GM12878 (cell line): ENCODE data around the gene TNFAIP3. TPM values are rescaled to one million over a fixed set of nuclear protein-coding genes. Genes with fewer than 3 reads are reported as not detected.

ENCODE experiments used
- ATAC-seq: fragments of 200-7000 bp; cut with Tn5 transposase; 3 replicates; pipeline ENCODE4 v1.9.1; 2020; ENCODE audit warnings: mild to moderate bottlenecking, moderate library complexity
- BruUV-seq: library from RNA; stranded (reverse); fragments of 400-500 nt; replicated peaks from 2 replicates; lab custom pipeline; 2021; lab: Mats Ljungman, UMichigan
- CTCF ChIA-PET: fragments of 300-600 bp; sonication (Branson Sonifier 250); formaldehyde crosslinking; extraction: SDS; loops from one replicate; lab custom pipeline; 2021; ENCODE audit warnings: inconsistent platforms; lab: Yijun Ruan, JAX
- POLR2A ChIA-PET: fragments of 350-600 bp; formaldehyde crosslinking; extraction: SDS; loops from one replicate; lab custom pipeline; 2021; ENCODE audit warnings: inconsistent platforms; lab: Charles Lee
- RAD21 ChIA-PET: fragments of 300-600 bp; sonication (Branson Sonifier 250); formaldehyde crosslinking; loops from one replicate; lab custom pipeline; 2023; ENCODE audit warnings: antibody characterized with exemption; ENCODE audit not compliant: unreplicated experiment; lab: Charles Lee
- SMC1A ChIA-PET: fragments of 300-600 bp; sonication (Branson Sonifier 250); formaldehyde crosslinking; loops from one replicate; lab custom pipeline; 2023; ENCODE audit not compliant: unreplicated experiment, uncharacterized antibody; lab: Charles Lee
- DNase-seq: peaks from one replicate; pipeline ENCODE4 v3.0.0-alpha.2; 2011; ENCODE audit warnings: low read depth, low spot score
- FAIRE-seq: peaks from 3 replicates; lab custom pipeline; 2011; peaks lifted over from hg19 to GRCh38; lab: Jason Lieb, UNC
- H2AFZ ChIP-seq: 2 replicates; pipeline ENCODE4 v1.6.0; 2011; ENCODE audit warnings: low read depth, low read length, control low read depth; ENCODE audit not compliant: control insufficient read depth
- H3K27ac ChIP-seq: 2 replicates; pipeline ENCODE4 v1.5.1; 2011; ENCODE audit warnings: control low read depth; ENCODE audit not compliant: control insufficient read depth, insufficient read depth
- H3K27me3 ChIP-seq, 2 experiments: replicated peaks in 1 of 2; 2 replicates each; pipeline versions ENCODE4 v1.6.0 to v1.6.1; 2011; ENCODE audit warnings: low read length in 1 of 2; ENCODE audit not compliant: control insufficient read depth in 2 of 2, insufficient read depth in 2 of 2
- H3K36me3 ChIP-seq, 2 experiments: 2 replicates each; pipeline ENCODE4 v1.5.1; 2011; ENCODE audit warnings: low read length in 1 of 2; ENCODE audit not compliant: control insufficient read depth in 2 of 2, insufficient read depth in 2 of 2
- H3K4me1 ChIP-seq: 2 replicates; pipeline ENCODE4 v1.6.1; 2011; ENCODE audit warnings: mild to moderate bottlenecking, low read length, moderate library complexity, mixed read lengths; ENCODE audit not compliant: control insufficient read depth, insufficient read depth
- H3K4me2 ChIP-seq: 2 replicates; pipeline ENCODE4 v1.6.0; 2011; ENCODE audit warnings: control low read depth; ENCODE audit not compliant: control insufficient read depth, insufficient read depth
- H3K4me3 ChIP-seq: fragments of 200-600 bp; sonication (generic); 2 replicates; pipeline ENCODE4 v1.5.1; 2016
- H3K79me2 ChIP-seq: 2 replicates; pipeline ENCODE4 v1.6.0; 2011; ENCODE audit warnings: low read length; ENCODE audit not compliant: control insufficient read depth, insufficient read depth
- H3K9ac ChIP-seq: 2 replicates; pipeline ENCODE4 v1.8.0; 2011; ENCODE audit warnings: low read length, control low read depth, mixed read lengths; ENCODE audit not compliant: control insufficient read depth, insufficient read depth
- H3K9me3 ChIP-seq: replicated peaks from 3 replicates; pipeline ENCODE4 v1.5.1; 2011; ENCODE audit warnings: mild to moderate bottlenecking, low read length; ENCODE audit not compliant: control insufficient read depth, insufficient read depth
- H4K20me1 ChIP-seq: 2 replicates; pipeline ENCODE4 v1.6.0; 2011; ENCODE audit not compliant: control insufficient read depth, insufficient read depth
- CBX5 ChIP-seq: sonication (generic); IDR thresholded peaks from 2 replicates; pipeline ENCODE4 v1.6.1; 2016; ENCODE audit warnings: low read depth, moderate library complexity, mild to moderate bottlenecking, inconsistent platforms
- HDGF ChIP-seq: fragments of 450-650 bp; IDR thresholded peaks from 2 replicates; pipeline ENCODE4 v1.6.1; 2016; ENCODE audit warnings: antibody characterized with exemption
- MTA2 ChIP-seq: fragments of 450-650 bp; IDR thresholded peaks from 2 replicates; pipeline ENCODE4 v1.6.1; 2016; ENCODE audit warnings: low read depth, mild to moderate bottlenecking, moderate library complexity
- NBN ChIP-seq: fragments of 450-650 bp; IDR thresholded peaks from 2 replicates; pipeline ENCODE4 v1.6.1; 2016
- NFYA ChIP-seq: IDR thresholded peaks from 2 replicates; pipeline ENCODE4 v1.6.1; 2011; ENCODE audit warnings: low read depth, mild to moderate bottlenecking, low read length, improper control_type of control experiment, borderline replicate concordance
- POLR2AphosphoS2 ChIP-seq: IDR thresholded peaks from 2 replicates; pipeline ENCODE4 v1.6.1; 2011; ENCODE audit warnings: low read depth, mild to moderate bottlenecking, low read length, improper control_type of control experiment, moderate library complexity
- ZNF207 ChIP-seq: fragments of 450-650 bp; IDR thresholded peaks from 2 replicates; pipeline ENCODE4 v1.6.1; 2014; ENCODE audit warnings: antibody characterized with exemption, mild to moderate bottlenecking, borderline replicate concordance
- WGBS: methylation state at CpG from one replicate; pipeline ENCODE4 v1.1.6; 2016; ENCODE audit warnings: low lambda C conversion rate; ENCODE audit not compliant: insufficient replicate concordance, insufficient coverage; ENCODE audit errors: missing lambda C conversion rate; 5-methylcytosine and 5-hydroxymethylcytosine counted together
- in situ Hi-C: fragments of 300-500 bp; cut with MboI; formaldehyde crosslinking; loops from 9 replicates; pipeline ENCODE4 v1.14.3; 2018; ENCODE audit warnings: mixed read lengths
- intact Hi-C: fragments of 100-400 bp; cut with micrococcal nuclease; formaldehyde crosslinking; loops from one replicate; pipeline ENCODE4 v1.14.2; 2022; ENCODE audit not compliant: unreplicated experiment
- polyA plus RNA-seq, 11 experiments: library from polyadenylated mRNA; depleted of rRNA in 4 of 11; unstranded in 6 of 11; stranded (reverse) in 5 of 11; fragments of >200 nt; fragmentation: Nextera tagmentation in 4 of 11; fragmentation: Illumina TruSeq in 1 of 11; extraction: Ambion mirVana in 4 of 11; extraction: Trizol in 1 of 11; gene quantifications; 1 replicate in 1 of 11; 2 replicates in 10 of 11; pipeline versions ENCODE4 v1.2.1 to v1.2.3, GENCODE V29; 2011 to 2016; ENCODE audit warnings: inconsistent platforms in 2 of 11, missing spikeins in 2 of 11, low read depth in 1 of 11
- total RNA-seq, 4 experiments: library from RNA; depleted of rRNA in 3 of 4; stranded (reverse); fragments of >200 nt in 3 of 4; fragmentation: Illumina TruSeq in 1 of 4; extraction: Trizol in 1 of 4; gene quantifications; 2 replicates each; pipeline versions ENCODE4 v1.2.1 to v1.2.3, GENCODE V29; 2013 to 2021

TNFAIP3 gene
- total and polyA plus RNA-seq, 10 of the 15 experiments (the other 5 are each of a cell fraction or from before 2014, with no cell fraction given), result 18.0 to 350 (median 127) TPM

DNA sequence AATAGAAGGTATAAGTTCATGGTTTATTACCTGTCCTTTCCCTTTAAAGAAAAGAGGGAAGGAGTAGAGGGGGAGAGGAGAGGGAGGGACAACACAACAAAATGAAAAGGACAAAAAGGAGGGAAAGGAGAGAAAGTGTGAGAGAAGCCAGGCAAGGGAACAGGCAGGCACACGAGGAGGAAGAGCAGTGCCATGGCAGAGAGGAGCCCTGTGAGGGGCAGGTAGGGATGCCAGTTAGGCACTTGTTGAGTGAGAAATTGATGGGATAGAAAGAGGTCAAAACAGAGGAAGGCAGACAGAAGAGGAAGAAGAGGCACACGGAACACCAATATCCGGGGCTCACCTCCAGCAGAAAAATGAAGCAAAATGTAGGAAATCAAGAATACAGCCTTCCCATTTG, 42.5 kb downstream of the TNFAIP3 start:
- DNase-seq, result no peak
- SMC1A ChIA-PET, result interaction anchor here (0.9 to 8.9 kb wide), 7 partner anchors 11 to 205 kb away, joined by 3 to 126 read pairs (median 17); partner anchors contain the start of gene TNFAIP3
- H3K9me3 ChIP-seq, result no peaks in the 10 kb centered on the region; the same call in 1 of the 3 replicates
- H3K27me3 ChIP-seq, result no peaks in the 10 kb centered on the region
- TF ChIP-seq HDGF (peak; percentile 71), NFYA (no peak), ZNF207 (no peak), POLR2AphosphoS2 (no peak), MTA2 (no peak), NBN (peak; percentile 20; the same call in 1 of the 2 replicates), CBX5 (no peak)
- TF ChIP-seq, all 136 proteins: peak for 2
- no peak for FAIRE-seq
- CTCF ChIA-PET, result interaction anchor here (1.1 to 6.9 kb wide), 8 partner anchors 9 to 66 kb away, joined by 3 to 71 read pairs (median 8); no protein-coding TSS in a partner anchor
- 63% methylated on average over 3 of the region's 3 CpGs for WGBS
- ATAC-seq, result no peak
- BruUV-seq, result no TSS peak
- Histone ChIP-seq H3K27ac (peak overlapping the region; percentile 95), H2AFZ (peak overlapping the region; percentile 58), H3K4me3 (0 out of 2 replicates have a peak overlapping the region, but pooled peaks have one; percentile 37), H3K4me1 (peaks cover 42% of the 10 kb centered on the region), H3K4me2 (peak overlapping the region; percentile 76), H3K36me3 (no peaks in the 10 kb centered on the region), H4K20me1 (no peaks in the 10 kb centered on the region), H3K9ac (peak overlapping the region; percentile 49), H3K79me2 (peaks cover 32% of the 10 kb centered on the region)
- intact Hi-C loops, result no loop called here
- POLR2A ChIA-PET, result interaction anchor here (1.0 to 6.7 kb wide), 8 partner anchors 14 to 40 kb away, joined by 4 to 153 read pairs (median 6); no protein-coding TSS in a partner anchor
- in situ Hi-C loops, result no loop called here
- RAD21 ChIA-PET, result interaction anchor here (1.1 to 1.8 kb wide), 11 partner anchors 9 to 251 kb away, joined by 3 to 35 read pairs (median 6); no protein-coding TSS in a partner anchor
